ENCODE measurements around the gene ABCC11.
"Not testable (repeated sequence)": the region's sequence is repeated elsewhere in the genome, so short reads cannot be mapped to it uniquely, and the experiment has no call there.

ABCC11 gene

GRCh38 chr16:48184681-48185080, 62.7 kb downstream of the ABCC11 start:
- TF ChIP-seq, protein P1, sequence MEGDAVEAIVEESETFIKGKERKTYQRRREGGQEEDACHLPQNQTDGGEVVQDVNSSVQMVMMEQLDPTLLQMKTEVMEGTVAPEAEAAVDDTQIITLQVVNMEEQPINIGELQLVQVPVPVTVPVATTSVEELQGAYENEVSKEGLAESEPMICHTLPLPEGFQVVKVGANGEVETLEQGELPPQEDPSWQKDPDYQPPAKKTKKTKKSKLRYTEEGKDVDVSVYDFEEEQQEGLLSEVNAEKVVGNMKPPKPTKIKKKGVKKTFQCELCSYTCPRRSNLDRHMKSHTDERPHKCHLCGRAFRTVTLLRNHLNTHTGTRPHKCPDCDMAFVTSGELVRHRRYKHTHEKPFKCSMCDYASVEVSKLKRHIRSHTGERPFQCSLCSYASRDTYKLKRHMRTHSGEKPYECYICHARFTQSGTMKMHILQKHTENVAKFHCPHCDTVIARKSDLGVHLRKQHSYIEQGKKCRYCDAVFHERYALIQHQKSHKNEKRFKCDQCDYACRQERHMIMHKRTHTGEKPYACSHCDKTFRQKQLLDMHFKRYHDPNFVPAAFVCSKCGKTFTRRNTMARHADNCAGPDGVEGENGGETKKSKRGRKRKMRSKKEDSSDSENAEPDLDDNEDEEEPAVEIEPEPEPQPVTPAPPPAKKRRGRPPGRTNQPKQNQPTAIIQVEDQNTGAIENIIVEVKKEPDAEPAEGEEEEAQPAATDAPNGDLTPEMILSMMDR (IDR thresholded peaks at IDR 0.05), result no peak
- TF ChIP-seq ZFX (IDR thresholded peaks at IDR 0.05; ENCODE audit: borderline replicate concordance), result no peak
- no peak overlapping the region for H3K27ac ChIP-seq

DNA sequence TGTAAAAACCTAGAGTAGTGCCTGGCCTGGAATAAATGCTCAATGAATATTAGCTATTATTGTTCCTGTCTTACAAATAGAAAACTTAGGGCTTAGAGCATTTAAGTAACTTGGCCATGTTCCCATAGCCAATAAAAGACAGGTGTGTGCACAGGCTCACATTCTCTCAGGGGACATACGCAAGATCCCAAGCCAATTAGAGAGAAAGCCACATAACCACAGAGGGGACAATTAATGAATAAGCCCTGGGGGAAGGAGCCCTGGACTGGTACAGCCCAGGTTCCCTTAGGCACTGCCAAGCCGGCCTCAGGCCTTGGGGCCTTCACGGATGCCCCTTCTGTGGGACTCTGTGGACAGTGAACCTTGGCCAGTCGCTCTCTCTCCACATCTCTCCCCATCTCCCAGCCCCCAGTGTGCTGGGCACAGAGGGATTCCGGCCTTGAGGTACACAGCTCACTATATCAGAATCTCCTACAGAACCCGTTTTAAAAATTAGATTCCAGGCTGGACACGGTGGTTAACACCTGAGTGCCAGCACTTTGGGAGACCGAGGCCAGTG, 64.3 kb downstream of the ABCC11 start:
- no peak overlapping the region for H3K27ac ChIP-seq
- TF ChIP-seq, protein P1 (IDR thresholded peaks at IDR 0.05), result no peak
- TF ChIP-seq ZFX (IDR thresholded peaks at IDR 0.05; ENCODE audit: borderline replicate concordance), result no peak

DNA sequence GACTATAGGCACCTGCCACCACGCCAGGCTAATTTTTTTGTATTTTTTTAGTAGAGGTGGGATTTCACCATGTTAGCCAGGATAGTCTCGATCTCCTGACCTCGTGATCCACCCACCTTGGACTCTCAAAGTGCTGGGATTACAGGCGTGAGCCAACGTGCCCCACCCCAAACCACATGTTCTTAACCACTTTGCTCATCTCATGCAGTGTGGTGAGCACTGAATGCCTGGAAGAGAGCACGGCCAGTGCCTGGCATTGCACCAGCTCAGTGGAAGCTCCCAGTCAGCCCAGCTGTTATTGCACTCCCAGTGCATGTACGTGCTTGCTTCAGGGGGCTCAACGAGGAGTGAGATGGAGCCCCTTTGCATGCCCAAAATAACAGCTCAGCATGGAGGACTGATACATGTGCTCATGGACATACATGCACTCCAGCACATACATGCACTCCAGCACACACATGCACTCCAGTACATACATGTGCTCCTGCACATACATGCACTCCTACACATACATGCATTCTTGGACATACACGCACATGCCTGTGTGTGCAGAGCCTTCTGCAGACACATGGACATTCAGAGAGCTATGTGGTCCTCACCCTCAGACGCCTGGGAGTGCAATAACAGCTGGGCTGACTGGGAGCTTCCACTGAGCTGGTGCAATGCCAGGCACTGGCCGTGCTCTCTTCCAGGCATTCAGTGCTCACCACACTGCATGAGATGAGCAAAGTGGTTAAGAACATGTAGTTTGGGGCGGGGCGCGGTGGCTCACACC, 65.4 kb downstream of the ABCC11 start:
- H3K27ac ChIP-seq, result not testable (repeated sequence)

GRCh38 chr16:48180868-48181480, 66.4 kb downstream of the ABCC11 start:
- TF ChIP-seq, protein P1 (IDR thresholded peaks at IDR 0.05), result no peak
- H3K27ac ChIP-seq, result no peak overlapping the region

- TF ChIP-seq, protein P1 (IDR thresholded peaks at IDR 0.05), result no peak
- no peak for TF ChIP-seq ZFX (IDR thresholded peaks at IDR 0.05; ENCODE audit: borderline replicate concordance)
- no peak overlapping the region for H3K27ac ChIP-seq
Measured at GRCh38 chr16:48176635-48177408, 70.5 kb downstream of the ABCC11 start.

GRCh38 chr16:48173889-48174288, 73.5 kb downstream of the ABCC11 start:
- TF ChIP-seq ZFX (IDR thresholded peaks at IDR 0.05; ENCODE audit: borderline replicate concordance), result no peak
- TF ChIP-seq, protein P1 (IDR thresholded peaks at IDR 0.05), result no peak
- H3K27ac ChIP-seq, result no peak overlapping the region

GRCh38 chr16:48172682-48173081, 74.7 kb downstream of the ABCC11 start:
- TF ChIP-seq ZFX (IDR thresholded peaks at IDR 0.05; ENCODE audit: borderline replicate concordance), result no peak
- TF ChIP-seq, protein P1 (IDR thresholded peaks at IDR 0.05), result no peak
- no peak overlapping the region for H3K27ac ChIP-seq

All from 22Rv1 (cell line).